Large intestine (tissue), 3 donors: Measurements from ENCODE around the gene KLHL6. TPM values are rescaled to one million over a fixed set of nuclear protein-coding genes. Genes with fewer than 3 reads are reported as not detected.
"Not testable (repeated sequence)": the region's sequence is repeated elsewhere in the genome, so short reads cannot be mapped to it uniquely, and the experiment has no call there.

Source experiments
- DNase-seq, 2 donors: peaks; one replicate each; pipeline versions ENCODE4 v3.0.0 to v3.0.0-alpha.2; 2013
- H3K27ac ChIP-seq: one replicate; pipeline ENCODE4 v1.5.1; 2013; ENCODE audit warnings: low read length
- H3K27me3 ChIP-seq: 2 replicates; pipeline ENCODE4 v1.6.1; 2013; ENCODE audit warnings: low read length; ENCODE audit not compliant: control insufficient read depth, insufficient read depth
- H3K36me3 ChIP-seq: 2 replicates; pipeline ENCODE4 v1.6.1; 2013; ENCODE audit warnings: low read length; ENCODE audit not compliant: control insufficient read depth, insufficient read depth
- H3K4me1 ChIP-seq: one replicate; pipeline ENCODE4 v1.6.1; 2013; ENCODE audit warnings: low read length; ENCODE audit not compliant: control insufficient read depth, insufficient read depth
- H3K4me3 ChIP-seq: one replicate; pipeline ENCODE4 v1.5.1; 2013; ENCODE audit warnings: low read length
- H3K9me3 ChIP-seq: one replicate; pipeline ENCODE4 v1.6.1; 2013; ENCODE audit warnings: mild to moderate bottlenecking, low read depth, low read length, moderate library complexity; ENCODE audit not compliant: control insufficient read depth
- WGBS: methylation state at CpG from one replicate; pipeline ENCODE4 v1.1.5; 2013; ENCODE audit warnings: low lambda C conversion rate; ENCODE audit not compliant: insufficient coverage; 5-methylcytosine and 5-hydroxymethylcytosine counted together
- polyA plus RNA-seq: library from polyadenylated mRNA; unstranded; fragments of 120-200 nt; gene quantifications from one replicate; pipeline ENCODE4 v1.2.1, GENCODE V29; 2013

KLHL6 gene
- polyA plus RNA-seq, 1 donor: 2.5 TPM

DNA sequence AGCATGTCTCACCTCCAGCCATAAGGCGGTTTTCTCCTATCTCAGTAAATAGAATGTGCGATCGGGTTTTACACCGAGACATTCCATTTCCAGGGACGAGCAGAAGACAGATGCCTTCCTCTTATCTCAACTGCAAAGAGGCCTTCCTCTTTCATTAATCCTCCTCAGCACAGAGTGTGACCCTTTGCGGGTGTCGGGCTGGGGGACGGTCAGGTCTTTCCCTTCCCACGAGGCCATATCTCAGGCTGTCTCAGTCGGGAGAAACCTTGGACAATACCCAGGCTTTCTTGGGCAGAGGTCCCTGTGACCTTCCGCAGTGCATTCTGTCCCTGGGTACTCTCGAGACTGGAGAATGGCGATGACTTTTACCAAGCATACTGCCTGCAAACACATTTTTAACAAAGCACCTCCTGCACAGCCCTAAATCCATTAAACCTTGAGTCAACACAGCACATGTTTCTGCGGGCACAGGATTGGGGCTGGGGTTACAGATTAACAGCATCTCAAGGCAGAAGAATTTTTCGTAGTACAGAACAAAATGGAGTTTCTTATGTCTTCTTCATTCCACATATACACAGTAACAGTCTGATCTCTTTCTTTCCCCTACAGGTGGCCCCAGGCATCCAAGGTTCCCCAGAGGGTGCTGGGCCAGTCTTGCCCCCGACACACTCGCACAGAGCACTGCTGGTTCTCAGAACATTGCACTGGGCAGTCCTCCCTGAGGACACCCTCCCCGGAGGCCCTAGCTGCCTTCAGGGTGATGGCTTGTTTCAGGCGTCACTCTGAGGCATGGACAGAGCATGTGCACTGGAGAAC lies 34.6 kb downstream of the KLHL6 start:
- not testable (repeated sequence) for DNase-seq, H3K4me3 ChIP-seq, H3K27me3 ChIP-seq, H3K9me3 ChIP-seq, H3K36me3 ChIP-seq
- Histone ChIP-seq H3K27ac (peak overlapping the region; percentile 27), H3K4me1 (peaks cover 27% of the 10 kb centered on the region)
- WGBS: no CpG with 5 or more reads among the region's 19 CpGs

DNA sequence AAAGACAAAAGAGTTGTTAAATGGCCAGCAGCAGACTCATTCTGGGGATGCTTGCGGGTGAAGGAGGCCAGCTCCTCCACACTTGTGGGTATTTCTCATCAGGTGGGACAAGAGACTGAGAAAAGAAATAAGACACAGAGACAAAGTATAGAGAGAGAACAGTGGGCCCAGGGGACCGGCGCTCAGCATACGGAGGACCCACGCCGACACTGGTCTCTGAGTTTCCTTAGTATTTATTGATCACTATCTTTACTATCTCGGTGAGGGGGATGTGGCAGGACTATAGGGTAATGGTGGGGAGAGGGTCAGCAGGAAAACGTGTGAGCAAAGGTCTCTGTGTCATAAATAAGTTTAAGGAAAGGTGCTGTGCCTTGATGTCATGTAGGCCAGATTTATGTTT lies 35.2 kb downstream of the KLHL6 start:
- Histone ChIP-seq H3K4me1 (peaks cover 27% of the 10 kb centered on the region), H3K27ac (peak overlapping the region; percentile 27)
- not testable (repeated sequence) for DNase-seq, H3K9me3 ChIP-seq, H3K4me3 ChIP-seq, H3K27me3 ChIP-seq, H3K36me3 ChIP-seq
- WGBS: no CpG with 5 or more reads among the region's 8 CpGs

DNA sequence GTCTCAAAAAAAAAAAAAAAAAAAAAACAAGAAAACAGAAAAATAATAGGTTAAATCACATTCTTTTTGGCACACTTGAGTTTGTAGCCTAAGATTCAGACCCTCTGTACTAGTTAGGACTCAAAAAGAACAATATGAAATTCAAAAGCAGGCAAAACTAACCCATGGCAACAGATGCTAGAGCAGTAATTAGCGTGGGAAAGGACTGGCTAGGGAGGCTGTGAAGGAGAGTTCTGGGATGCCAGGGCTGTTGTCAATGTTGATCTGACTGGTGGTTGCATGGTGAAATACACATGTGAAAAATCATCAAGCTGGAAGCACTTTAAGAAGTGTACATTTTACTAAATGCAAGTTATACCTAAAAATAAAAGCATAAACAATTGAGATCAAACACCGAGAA lies 35.6 kb downstream of the KLHL6 start:
- no peaks in the 10 kb centered on the region for H3K27me3 ChIP-seq
- WGBS: no CpG with 5 or more reads among the region's 2 CpGs
- H3K4me3 ChIP-seq: no peak overlapping the region
- no peaks in the 10 kb centered on the region for H3K9me3 ChIP-seq
- no peak for DNase-seq
- no peaks in the 10 kb centered on the region for H3K36me3 ChIP-seq
- no peak overlapping the region for H3K27ac ChIP-seq
- peaks cover 27% of the 10 kb centered on the region for H3K4me1 ChIP-seq

DNA sequence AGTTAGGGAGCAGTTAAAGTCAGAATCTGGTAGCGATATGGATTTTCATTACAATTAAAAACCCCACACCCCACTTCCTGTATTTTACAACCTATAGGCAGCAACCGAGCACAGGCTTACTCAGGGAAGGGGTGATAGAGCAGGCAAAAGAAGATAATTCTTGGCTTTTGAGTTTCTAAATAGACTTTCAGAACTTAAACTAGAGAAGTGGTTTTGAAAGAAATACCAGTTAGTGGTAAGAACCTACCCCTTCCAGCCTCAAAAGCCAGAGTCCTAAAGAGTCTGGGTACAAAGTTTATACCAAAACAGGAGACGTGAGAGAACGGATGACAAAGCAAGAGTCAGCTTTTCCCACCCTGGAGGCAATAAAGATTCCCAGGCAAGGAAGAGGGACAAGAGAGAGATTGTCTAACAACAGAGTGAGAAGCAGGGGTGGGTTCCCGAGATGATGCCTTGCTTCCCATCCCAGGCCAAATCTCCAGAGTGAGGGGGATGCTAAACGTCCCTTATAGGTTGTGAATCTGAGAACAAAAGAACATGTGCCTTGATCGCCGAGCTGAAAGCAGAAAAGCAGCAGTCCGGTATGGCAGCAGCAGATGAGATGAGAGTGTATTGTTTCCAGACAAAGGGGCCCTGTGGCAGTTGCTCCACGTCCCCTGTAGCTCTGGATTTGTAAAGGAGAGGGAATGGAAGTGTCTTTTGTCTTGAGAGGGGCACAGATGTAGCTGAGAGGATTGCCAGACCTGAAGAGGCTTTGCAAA lies 36.8 kb downstream of the KLHL6 start:
- Histone ChIP-seq H3K36me3 (no peaks in the 10 kb centered on the region), H3K4me1 (peaks cover 27% of the 10 kb centered on the region), H3K27ac (no peak overlapping the region), H3K27me3 (no peaks in the 10 kb centered on the region), H3K4me3 (no peak overlapping the region), H3K9me3 (no peaks in the 10 kb centered on the region)
- 50% methylated on average over 2 of the region's 10 CpGs for WGBS
- DNase-seq: peak in 1 of 2 donors; percentile 56

DNA sequence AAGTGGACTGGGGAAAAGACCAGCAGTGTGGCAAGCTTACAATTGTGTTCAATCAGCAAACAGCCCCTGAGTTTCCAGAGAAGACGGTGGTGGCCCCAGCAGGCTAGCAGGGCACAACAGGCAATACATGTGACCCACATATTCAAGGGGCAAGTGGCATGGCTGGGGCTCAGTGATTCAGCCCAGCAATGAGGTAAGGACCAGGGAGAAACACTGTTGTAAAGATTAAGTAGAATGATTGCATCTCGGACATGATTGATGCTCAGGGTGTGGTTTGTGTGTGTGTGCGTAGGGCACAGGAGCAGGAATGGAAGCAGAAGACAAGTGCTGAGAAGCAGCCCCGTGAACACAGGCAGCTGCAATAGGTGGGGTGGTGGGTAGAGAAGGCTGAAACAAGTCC lies 37.9 kb downstream of the KLHL6 start:
- H3K27me3 ChIP-seq: no peaks in the 10 kb centered on the region
- no CpG with 5 or more reads among the region's 4 CpGs for WGBS
- H3K9me3 ChIP-seq: no peaks in the 10 kb centered on the region
- H3K4me1 ChIP-seq: peaks cover 27% of the 10 kb centered on the region
- H3K27ac ChIP-seq: peak overlapping the region; percentile 58
- H3K36me3 ChIP-seq: no peaks in the 10 kb centered on the region
- no peak overlapping the region for H3K4me3 ChIP-seq
- peak; percentile 70 to 71 for DNase-seq

DNA sequence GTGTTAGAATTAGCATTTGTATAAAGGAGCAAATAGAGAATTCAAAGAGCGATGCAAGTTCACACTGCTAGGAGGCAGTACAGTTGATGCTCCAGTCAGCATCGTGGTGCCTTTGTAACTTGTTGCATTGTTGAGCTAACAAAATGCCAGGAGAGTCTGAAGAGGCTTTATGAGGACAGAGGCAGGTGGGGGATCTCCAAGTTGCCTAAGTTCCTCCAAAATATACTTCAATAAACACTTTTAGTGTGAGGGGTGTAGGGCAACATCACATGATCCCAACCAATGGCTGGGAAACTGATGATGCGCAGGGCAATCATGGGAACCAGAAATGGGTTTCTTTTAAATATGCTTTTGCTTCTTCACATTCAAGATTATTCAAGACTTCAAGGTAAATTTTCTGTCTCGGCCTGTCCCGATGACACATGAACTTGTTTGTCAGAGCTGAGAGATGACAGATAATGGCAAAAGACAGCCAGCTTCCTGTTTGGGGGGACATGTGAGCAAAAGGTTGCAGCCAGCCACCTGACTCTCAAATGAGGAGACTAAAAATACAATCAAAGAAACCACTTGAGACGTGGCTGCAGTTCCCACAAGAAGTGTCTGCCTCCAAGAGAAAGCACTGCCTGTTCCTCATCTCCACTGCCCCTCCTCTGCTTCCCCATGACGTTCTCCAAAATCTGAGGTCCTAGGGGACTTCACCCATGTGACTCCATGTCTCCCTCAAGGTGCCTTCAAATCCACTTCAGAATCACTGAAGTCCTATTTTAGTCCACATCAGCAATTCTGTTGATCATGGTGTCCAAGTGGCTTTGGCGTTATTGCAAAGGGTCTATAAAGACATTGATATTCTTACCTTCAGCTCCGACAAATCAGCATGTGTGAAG lies 39.3 kb downstream of the KLHL6 start:
- Histone ChIP-seq H3K9me3 (no peaks in the 10 kb centered on the region), H3K27me3 (no peaks in the 10 kb centered on the region), H3K4me1 (peaks cover 32% of the 10 kb centered on the region), H3K27ac (no peak overlapping the region), H3K4me3 (no peak overlapping the region), H3K36me3 (no peaks in the 10 kb centered on the region)
- peak in 1 of 2 donors; percentile 17 for DNase-seq
- WGBS: no CpG with 5 or more reads among the region's 9 CpGs

DNA sequence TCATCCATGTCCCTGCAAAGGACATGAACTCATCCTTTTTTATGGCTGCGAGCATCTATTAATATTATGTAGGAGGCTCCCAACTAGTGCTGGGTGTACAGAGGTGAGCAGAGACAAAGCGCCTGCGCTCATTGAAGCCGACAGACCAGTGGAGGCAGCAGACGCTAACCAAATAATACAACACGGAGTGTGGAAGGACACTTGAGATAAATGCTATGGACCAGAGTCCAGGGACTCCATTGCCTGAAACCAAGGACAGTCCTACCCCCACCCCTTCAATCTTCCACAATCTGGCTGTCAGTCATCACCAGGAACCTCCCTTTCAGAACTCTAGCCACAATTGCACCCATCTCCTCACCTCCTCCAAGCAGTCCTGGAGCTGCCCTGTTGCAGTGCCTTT lies 41.5 kb downstream of the KLHL6 start:
- Histone ChIP-seq H3K4me1 (peaks cover 25% of the 10 kb centered on the region), H3K27ac (no peak overlapping the region), H3K36me3 (no peaks in the 10 kb centered on the region), H3K9me3 (no peaks in the 10 kb centered on the region), H3K4me3 (no peak overlapping the region), H3K27me3 (no peaks in the 10 kb centered on the region)
- no peak for DNase-seq
- no CpG with 5 or more reads among the region's 6 CpGs for WGBS

DNA sequence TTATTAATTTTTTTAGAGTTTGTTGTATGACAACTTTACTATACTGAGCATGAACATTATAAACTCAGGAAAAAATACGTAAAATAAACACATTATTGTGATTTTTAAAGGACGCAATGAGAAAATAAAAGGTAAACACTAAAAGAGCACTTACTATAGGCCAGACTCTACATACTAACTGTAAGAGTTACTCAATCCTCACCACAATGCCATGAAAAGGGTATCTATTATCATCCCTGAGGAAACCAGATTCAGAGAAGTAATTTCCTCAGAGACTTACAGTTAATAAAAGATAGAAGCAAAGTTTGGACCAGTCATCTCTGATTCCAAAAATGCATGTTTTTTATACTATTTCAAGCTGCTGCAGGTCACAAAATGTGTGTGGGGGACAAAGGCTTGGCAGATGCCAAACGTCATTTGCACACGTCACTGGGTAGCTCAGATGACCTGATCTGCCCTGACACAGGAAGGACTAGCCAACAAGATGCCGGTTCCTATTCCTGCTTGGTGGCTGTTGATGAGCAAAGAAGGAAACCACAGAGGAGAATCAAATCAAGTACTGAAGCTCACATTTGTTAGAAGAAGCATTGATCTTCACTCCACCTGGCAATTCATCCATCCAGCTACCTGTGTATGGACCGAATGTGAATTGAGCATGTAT lies 42.3 kb downstream of the KLHL6 start:
- Histone ChIP-seq H3K4me1 (peaks cover 18% of the 10 kb centered on the region), H3K36me3 (no peaks in the 10 kb centered on the region), H3K4me3 (no peak overlapping the region), H3K27me3 (no peaks in the 10 kb centered on the region), H3K27ac (no peak overlapping the region), H3K9me3 (no peaks in the 10 kb centered on the region)
- 79% methylated on average over 2 of the region's 6 CpGs for WGBS
- DNase-seq: no peak

DNA sequence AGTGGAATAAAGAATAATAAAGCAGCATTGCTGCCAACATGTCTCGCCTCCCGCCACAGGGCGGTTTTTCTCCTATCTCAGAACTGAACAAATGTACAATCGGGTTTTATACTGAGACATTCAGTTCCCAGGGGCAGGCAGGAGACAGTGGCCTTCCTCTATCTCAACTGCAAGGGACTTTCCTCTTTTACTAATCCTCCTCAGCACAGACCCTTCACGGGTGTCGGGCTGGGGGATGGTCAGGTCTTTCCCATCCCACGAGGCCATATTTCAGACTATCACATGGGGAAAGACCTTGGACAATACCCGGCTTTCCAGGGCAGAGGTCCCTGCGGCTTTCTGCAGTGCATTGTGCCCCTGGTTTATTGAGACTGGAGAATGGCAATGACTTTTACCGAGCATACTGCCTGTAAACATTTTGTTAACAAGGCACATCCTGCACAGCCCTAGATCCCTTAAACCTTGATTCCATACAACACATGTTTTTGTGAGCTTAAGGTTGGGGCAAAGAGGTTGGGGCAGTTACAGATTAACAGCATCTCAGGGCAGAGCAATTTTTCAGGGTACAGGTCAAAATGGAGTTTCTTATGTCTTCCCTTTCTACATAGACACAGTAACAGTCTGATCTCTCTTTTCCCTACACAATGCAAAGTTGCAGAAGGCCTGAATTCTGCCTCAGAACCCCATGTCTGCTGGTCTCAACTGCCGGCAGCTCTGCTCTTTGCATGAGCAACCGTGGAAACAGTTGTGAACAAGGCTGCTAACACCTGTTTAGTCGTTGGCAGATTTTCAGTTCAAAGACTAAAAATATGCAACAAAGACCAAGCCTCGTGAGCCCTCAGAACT lies 44.0 kb downstream of the KLHL6 start:
- H3K4me1 ChIP-seq, H3K9me3 ChIP-seq, H3K36me3 ChIP-seq, H3K27me3 ChIP-seq, H3K4me3 ChIP-seq: not testable (repeated sequence)
- peak in 1 of 2 donors; percentile 60 for DNase-seq
- peak overlapping the region; percentile 68 for H3K27ac ChIP-seq
- WGBS: no CpG with 5 or more reads among the region's 14 CpGs
